ENCODE results near the gene SREK1IP1. TPM values are rescaled to one million over a fixed set of nuclear protein-coding genes. Genes with fewer than 3 reads are reported as not detected.

The SREK1IP1 gene
- total RNA-seq = 15.4 and 17.7 TPM in 2 replicates

GRCh38 chr5:64768358-64769312 is at the start of gene SREK1IP1, which contains the start of gene CWC27:
SREK1IP1 (minus strand) TSS chr5:64768691; CDS start chr5:64768517, 174 bp downstream.
CWC27 (plus strand) TSS chr5:64768930; CDS start chr5:64769147, 217 bp downstream.

DNA sequence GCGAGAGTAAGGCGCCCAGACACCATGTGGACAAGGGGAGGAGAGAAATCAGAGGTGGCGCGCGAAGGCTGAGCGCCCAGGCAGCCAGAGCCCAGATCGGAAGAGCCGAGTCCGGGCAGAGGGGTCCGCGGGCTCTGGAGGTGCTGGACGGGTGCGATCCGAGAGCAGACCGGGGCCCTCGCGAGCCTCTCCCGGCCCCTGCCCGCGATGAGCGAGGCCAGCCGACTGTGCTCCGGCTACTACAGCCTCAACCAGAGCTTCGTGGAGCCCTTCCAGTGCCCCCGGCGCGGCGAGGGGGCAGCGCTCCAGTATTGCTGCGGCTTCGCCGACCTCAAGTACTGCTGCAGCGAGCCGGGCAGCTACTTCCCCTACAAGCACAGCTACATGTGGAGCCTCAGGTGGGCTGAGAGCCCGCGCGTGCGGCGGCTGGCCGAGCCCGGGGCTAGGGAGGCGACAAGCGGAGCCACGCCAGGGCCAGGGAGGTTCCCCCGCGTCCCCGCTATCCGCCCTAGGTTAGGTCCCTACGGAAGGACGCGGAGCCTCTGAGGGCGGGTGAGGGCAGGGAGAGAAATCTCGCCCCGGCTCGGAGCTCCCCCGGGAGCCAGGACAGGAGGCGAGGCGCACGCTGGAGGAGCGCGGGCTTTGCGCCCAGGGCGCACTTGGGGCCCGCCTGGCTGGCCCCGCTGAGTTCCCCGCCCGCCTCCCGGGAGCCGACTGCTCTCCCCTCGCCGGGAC is 77.9 kb downstream of the SREK1IP1 start, which contains the start of gene SHISAL2B:
Gene SHISAL2B (plus strand): TSS at position 87 of the 735 bp plus-strand sequence. CDS start 121 bp downstream, at position 208.

Other genes with a start within 250 kb of the SREK1IP1 start
- gene SHISAL2B, start 78.2 kb downstream of the SREK1IP1 start, total RNA-seq = not detected in 2 replicates
- 19.9 and 22.3 TPM in 2 replicates for gene CWC27, start 239 bp upstream of the SREK1IP1 start, total RNA-seq

Data from articular chondrocyte of knee joint (primary cell).